Endothelial cell of umbilical vein (primary cell): ENCODE results near the gene ARSB.

Source experiments
- EZH2 ChIP-seq: IDR thresholded peaks from 2 replicates; pipeline ENCODE4 v1.6.1; 2012; ENCODE audit warnings: borderline replicate concordance, low read depth, mild to moderate bottlenecking, moderate library complexity, low read length, inconsistent platforms; ENCODE audit not compliant: severe bottlenecking
- POLR2A ChIP-seq: IDR thresholded peaks from 2 replicates; pipeline ENCODE4 v1.6.1; 2012; ENCODE audit warnings: low read depth, mild to moderate bottlenecking, control low read depth, low read length
- POLR2AphosphoS5 ChIP-seq: IDR thresholded peaks from 2 replicates; pipeline ENCODE4 v1.6.1; 2012; ENCODE audit warnings: low read depth, mild to moderate bottlenecking, control low read depth, low read length, moderate library complexity; ENCODE audit not compliant: insufficient read depth
- TF ChIP-seq, protein P1 (sequence below), 2 donors: IDR thresholded peaks; 1 replicate in 1 of 2; 2 replicates in 1 of 2; pipeline ENCODE4 v1.5.1; 2011; ENCODE audit warnings: low read length in 2 of 2, mild to moderate bottlenecking in 2 of 2, moderate library complexity in 2 of 2, control low read depth in 1 of 2, inconsistent platforms in 1 of 2, low read depth in 1 of 2; ENCODE audit not compliant: insufficient read depth in 1 of 2; ENCODE audit errors: extremely low read depth in 1 of 2
- TF ChIP-seq, protein P2 (sequence below): IDR thresholded peaks from 2 replicates; pipeline ENCODE4 v1.6.1; 2011; ENCODE audit not compliant: insufficient read depth, insufficient read length

GRCh38 chr5:78890667-78891379 is 94.3 kb downstream of the ARSB start:
- TF ChIP-seq, protein P1, sequence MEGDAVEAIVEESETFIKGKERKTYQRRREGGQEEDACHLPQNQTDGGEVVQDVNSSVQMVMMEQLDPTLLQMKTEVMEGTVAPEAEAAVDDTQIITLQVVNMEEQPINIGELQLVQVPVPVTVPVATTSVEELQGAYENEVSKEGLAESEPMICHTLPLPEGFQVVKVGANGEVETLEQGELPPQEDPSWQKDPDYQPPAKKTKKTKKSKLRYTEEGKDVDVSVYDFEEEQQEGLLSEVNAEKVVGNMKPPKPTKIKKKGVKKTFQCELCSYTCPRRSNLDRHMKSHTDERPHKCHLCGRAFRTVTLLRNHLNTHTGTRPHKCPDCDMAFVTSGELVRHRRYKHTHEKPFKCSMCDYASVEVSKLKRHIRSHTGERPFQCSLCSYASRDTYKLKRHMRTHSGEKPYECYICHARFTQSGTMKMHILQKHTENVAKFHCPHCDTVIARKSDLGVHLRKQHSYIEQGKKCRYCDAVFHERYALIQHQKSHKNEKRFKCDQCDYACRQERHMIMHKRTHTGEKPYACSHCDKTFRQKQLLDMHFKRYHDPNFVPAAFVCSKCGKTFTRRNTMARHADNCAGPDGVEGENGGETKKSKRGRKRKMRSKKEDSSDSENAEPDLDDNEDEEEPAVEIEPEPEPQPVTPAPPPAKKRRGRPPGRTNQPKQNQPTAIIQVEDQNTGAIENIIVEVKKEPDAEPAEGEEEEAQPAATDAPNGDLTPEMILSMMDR (IDR thresholded peaks at IDR 0.05; ENCODE audit: extremely low read depth in 1 of 2, insufficient read depth in 1 of 2, low read depth in 1 of 2, low read length in 2 of 2) = no peak
- TF ChIP-seq POLR2A = no peak
- TF ChIP-seq EZH2 = no peak
- TF ChIP-seq, protein P2, sequence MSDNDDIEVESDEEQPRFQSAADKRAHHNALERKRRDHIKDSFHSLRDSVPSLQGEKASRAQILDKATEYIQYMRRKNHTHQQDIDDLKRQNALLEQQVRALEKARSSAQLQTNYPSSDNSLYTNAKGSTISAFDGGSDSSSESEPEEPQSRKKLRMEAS = no peak
- no peak for TF ChIP-seq POLR2AphosphoS5
